AG04449 (cell line): ENCODE measurements around the gene MIGA1.

Experiments
- CTCF ChIA-PET: fragments of 350-600 bp; formaldehyde crosslinking; extraction: SDS; loops from one replicate; lab custom pipeline; 2021; ENCODE audit warnings: antibody characterized with exemption; lab: Yijun Ruan, JAX
- POLR2A ChIA-PET: fragments of 400-600, 350-600 bp; formaldehyde crosslinking; extraction: SDS; loops from one replicate; lab custom pipeline; 2020; ENCODE audit warnings: antibody characterized with exemption, inconsistent platforms; lab: Yijun Ruan, JAX
- DNase-seq: peaks from one replicate; pipeline ENCODE4 v3.0.0-alpha.2; 2010; ENCODE audit warnings: low read depth, low spot score
- H3K4me3 ChIP-seq: 2 replicates; pipeline ENCODE4 v1.5.1; 2011; ENCODE audit warnings: low read depth, mild to moderate bottlenecking, control low read depth, low read length
- CTCF ChIP-seq: IDR thresholded peaks from one replicate; pipeline ENCODE4 v1.5.1; 2011; ENCODE audit warnings: mild to moderate bottlenecking, moderate library complexity, low read length, control low read depth, inconsistent platforms; ENCODE audit not compliant: insufficient read depth; ENCODE audit errors: missing control alignments

Gene MIGA1

DNA sequence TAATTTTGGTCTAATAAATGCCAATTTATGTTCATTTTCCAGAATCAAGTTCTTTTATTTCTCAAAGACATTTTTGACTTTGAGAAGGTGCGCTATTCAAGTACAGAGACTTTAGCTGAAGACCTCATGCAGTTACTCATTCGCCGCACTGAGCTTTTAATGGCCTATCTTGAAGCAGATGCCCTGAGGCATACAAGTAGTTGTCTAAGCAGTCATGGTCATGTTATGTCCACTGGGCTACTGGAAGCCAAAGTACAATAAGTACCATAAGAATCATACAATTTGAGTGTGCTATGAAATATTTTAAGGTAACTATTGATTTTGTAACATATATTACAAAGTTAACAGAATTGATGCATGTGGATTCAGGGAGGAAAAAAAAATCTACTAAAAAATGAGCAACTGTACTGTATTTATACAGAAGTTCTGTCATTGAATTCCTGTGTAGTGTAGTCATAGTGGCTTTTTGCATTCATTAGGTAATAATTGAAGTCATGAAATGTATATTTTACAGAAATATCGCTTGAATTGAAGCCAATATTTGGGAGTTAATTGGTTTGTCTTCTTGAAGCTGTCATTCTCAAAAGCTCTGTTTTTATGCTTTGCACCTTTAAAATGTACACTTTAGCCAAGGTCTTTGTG, 95.5 kb downstream of the MIGA1 start:
- ChIA-PET CTCF (interaction anchor here (0.7 to 1.2 kb wide), 4 partner anchors 10 to 42 kb away, joined by 3 to 5 read pairs (median 4); no protein-coding TSS in a partner anchor), POLR2A (interaction anchor here (0.6 kb wide), 1 partner anchor 15 kb away, joined by 3 read pairs; no protein-coding TSS in a partner anchor)
- no peak for TF ChIP-seq CTCF
- no peak overlapping the region for H3K4me3 ChIP-seq
- no peak for DNase-seq

GRCh38 chr1:77876884-77877283, 97.4 kb downstream of the MIGA1 start:
- CTCF ChIA-PET, result no interaction called here
- H3K4me3 ChIP-seq, result no peak overlapping the region
- no peak for TF ChIP-seq CTCF
- POLR2A ChIA-PET, result interaction anchor here (1.4 kb wide), 1 partner anchor 11 kb away, joined by 5 read pairs; the partner anchor contains the start of gene NEXN
- no peak for DNase-seq

DNA sequence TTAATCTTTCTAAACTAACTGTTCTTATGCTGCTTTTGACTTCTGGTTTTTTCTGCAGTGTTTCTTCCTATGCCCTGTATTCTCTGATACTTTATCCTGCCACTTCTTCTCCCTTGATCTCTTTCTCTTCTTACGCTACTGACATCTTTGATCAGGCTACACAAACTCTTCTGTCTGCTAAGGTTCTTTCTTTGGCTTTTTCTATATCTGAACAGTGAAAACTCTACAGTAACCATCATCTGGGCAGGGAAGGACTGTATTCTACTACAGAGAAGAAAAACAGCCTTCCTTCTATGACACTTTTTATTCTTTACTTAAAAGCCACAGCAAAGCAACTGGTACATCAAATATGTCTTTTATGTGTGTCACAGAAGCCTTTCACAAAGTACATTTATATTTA, 101.6 kb downstream of the MIGA1 start:
- DNase-seq, result no peak
- POLR2A ChIA-PET, result no interaction called here
- TF ChIP-seq CTCF, result no peak

GRCh38 chr1:77882411-77882810, 103.0 kb downstream of the MIGA1 start:
- TF ChIP-seq CTCF, result no peak
- no peak for DNase-seq
- H3K4me3 ChIP-seq, result no peak overlapping the region
- CTCF ChIA-PET, result no interaction called here
- POLR2A ChIA-PET, result no interaction called here

More for the DNA sequence above, 101.6 kb downstream of the MIGA1 start:
- CTCF ChIA-PET, result no interaction called here
- no peak overlapping the region for H3K4me3 ChIP-seq

DNA sequence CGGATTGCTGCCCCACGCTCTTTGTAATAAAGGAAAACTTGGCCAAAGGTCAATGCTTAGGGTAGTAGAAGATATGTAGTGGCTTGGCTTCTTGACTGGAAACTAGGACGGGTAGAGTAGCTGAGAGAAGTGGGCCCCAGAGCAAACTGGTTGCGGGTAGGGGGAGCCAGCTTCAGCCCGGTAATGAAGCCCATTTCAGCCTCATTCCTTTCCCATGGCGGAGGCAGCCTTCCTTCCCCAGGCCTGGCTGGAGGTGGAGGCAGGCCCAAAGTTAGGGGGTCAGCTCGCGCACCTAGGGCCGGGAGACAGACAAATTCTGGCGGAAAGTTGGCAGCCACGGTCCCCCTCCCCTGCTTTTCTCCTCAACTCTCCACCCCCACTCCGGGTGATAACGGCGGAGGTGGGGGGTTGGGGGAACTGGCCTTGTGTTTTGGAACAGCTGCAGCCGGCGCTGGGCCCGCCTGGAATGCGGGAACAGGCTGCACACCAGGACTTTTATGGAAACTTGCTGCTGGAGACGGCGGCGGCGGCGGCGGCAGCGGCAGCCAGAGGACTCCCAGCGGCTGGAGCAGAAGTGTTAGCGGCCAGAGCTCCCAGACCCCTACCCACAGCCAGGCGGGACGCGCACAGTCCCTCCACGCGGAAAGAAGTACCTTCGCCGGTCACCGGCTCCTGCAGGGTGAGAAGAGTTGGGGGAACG, 108.8 kb downstream of the MIGA1 start, which contains the start of gene NEXN:
Gene NEXN, plus strand, starts transcription at position 544 of the 700 bp plus-strand sequence. CDS start 27,483 bp downstream, outside the sequence.
- no peak for DNase-seq
- ChIA-PET CTCF (interaction anchor here (0.9 to 1.0 kb wide), 2 partner anchors 14 to 17 kb away, joined by 3 read pairs; no protein-coding TSS in a partner anchor), POLR2A (interaction anchor here (0.5 to 1.7 kb wide), 4 partner anchors 11 to 162 kb away, joined by 3 to 7 read pairs (median 5); partner anchors contain the start of gene DNAJB4)
- TF ChIP-seq CTCF, result peak; percentile 17
- H3K4me3 ChIP-seq, result peak within 1 kb of the TSS; percentile 91
